NT2/D1 (cell line): ENCODE data around the gene DLK1.

Experiments
- DNase-seq: peaks from one replicate; pipeline ENCODE4 v3.0.0-alpha.2; 2011; ENCODE audit warnings: low read depth, low spot score
- H3K27me3 ChIP-seq: 2 replicates; pipeline ENCODE4 v1.6.0; 2011; ENCODE audit warnings: mild to moderate bottlenecking; ENCODE audit not compliant: insufficient read length, insufficient read depth
- H3K36me3 ChIP-seq: 2 replicates; pipeline ENCODE4 v1.6.1; 2011; ENCODE audit warnings: mild to moderate bottlenecking, low read length, mixed read lengths; ENCODE audit not compliant: insufficient read depth, insufficient read length
- H3K4me1 ChIP-seq: 2 replicates; pipeline ENCODE4 v1.5.1; 2011; ENCODE audit not compliant: insufficient read depth, insufficient read length
- H3K4me3 ChIP-seq: 2 replicates; pipeline ENCODE4 v1.5.1; 2011; ENCODE audit warnings: low read depth; ENCODE audit not compliant: insufficient read length
- H3K9ac ChIP-seq: 2 replicates; pipeline ENCODE4 v1.6.0; 2011; ENCODE audit warnings: low read depth; ENCODE audit not compliant: insufficient read length
- H3K9me3 ChIP-seq: 2 replicates; pipeline ENCODE4 v1.5.1; 2011; ENCODE audit warnings: mild to moderate bottlenecking, low read length; ENCODE audit not compliant: insufficient read depth
- SUZ12 ChIP-seq: IDR thresholded peaks from 2 replicates; pipeline ENCODE4 v1.6.1; 2011; ENCODE audit not compliant: insufficient read length, insufficient read depth; ENCODE audit errors: extremely low read depth
- YY1 ChIP-seq: IDR thresholded peaks from 2 replicates; pipeline ENCODE4 v1.6.1; 2011; ENCODE audit not compliant: insufficient read length, insufficient read depth
- ZNF274 ChIP-seq: IDR thresholded peaks from 2 replicates; pipeline ENCODE4 v1.6.1; 2011; ENCODE audit warnings: mild to moderate bottlenecking, low read depth, low read length

Gene DLK1

GRCh38 chr14:100724536-100724935, 2.2 kb upstream of the DLK1 start:
- Histone ChIP-seq H3K4me3 (no peak overlapping the region), H3K4me1 (peaks cover 15% of the 10 kb centered on the region), H3K27me3 (peaks cover 34% of the 10 kb centered on the region), H3K9me3 (no peaks in the 10 kb centered on the region), H3K36me3 (no peaks in the 10 kb centered on the region), H3K9ac (no peak overlapping the region)
- no peak for TF ChIP-seq SUZ12
- no peak for TF ChIP-seq ZNF274
- TF ChIP-seq YY1 = no peak
- no peak for DNase-seq

- H3K4me3 ChIP-seq = no peak overlapping the region
- no peak for TF ChIP-seq ZNF274
- TF ChIP-seq YY1 = no peak
- TF ChIP-seq SUZ12 = no peak
- no peak for DNase-seq
- no peaks in the 10 kb centered on the region for H3K9me3 ChIP-seq
- no peak overlapping the region for H3K9ac ChIP-seq
- no peaks in the 10 kb centered on the region for H3K36me3 ChIP-seq
- H3K4me1 ChIP-seq = peaks cover 20% of the 10 kb centered on the region
- H3K27me3 ChIP-seq = peaks cover 34% of the 10 kb centered on the region
Measured at GRCh38 chr14:100725587-100726387, 905 bp upstream of the DLK1 start.

GRCh38 chr14:100727086-100727872, 587 bp downstream of the DLK1 start:
- peaks cover 32% of the 10 kb centered on the region for H3K27me3 ChIP-seq
- DNase-seq = no peak
- H3K4me1 ChIP-seq = peaks cover 26% of the 10 kb centered on the region
- peak overlapping the region; percentile 46 for H3K4me3 ChIP-seq
- H3K9ac ChIP-seq = peak overlapping the region; percentile 68
- no peak for TF ChIP-seq SUZ12
- H3K9me3 ChIP-seq = no peaks in the 10 kb centered on the region
- H3K36me3 ChIP-seq = no peaks in the 10 kb centered on the region

- peaks cover 32% of the 10 kb centered on the region for H3K27me3 ChIP-seq
- H3K4me3 ChIP-seq = no peak overlapping the region
- no peak for TF ChIP-seq SUZ12
- no peak for TF ChIP-seq ZNF274
- TF ChIP-seq YY1 = no peak
- H3K4me1 ChIP-seq = peaks cover 26% of the 10 kb centered on the region
- no peaks in the 10 kb centered on the region for H3K36me3 ChIP-seq
- no peaks in the 10 kb centered on the region for H3K9me3 ChIP-seq
- H3K9ac ChIP-seq = no peak overlapping the region
- no peak for DNase-seq
Measured at GRCh38 chr14:100727873-100728240, 1.2 kb downstream of the DLK1 start.

- Histone ChIP-seq H3K27me3 (peaks cover 32% of the 10 kb centered on the region), H3K4me1 (peaks cover 24% of the 10 kb centered on the region), H3K9me3 (no peaks in the 10 kb centered on the region), H3K4me3 (no peak overlapping the region), H3K9ac (no peak overlapping the region), H3K36me3 (no peaks in the 10 kb centered on the region)
- TF ChIP-seq SUZ12 = no peak
- no peak for TF ChIP-seq YY1
- no peak for TF ChIP-seq ZNF274
- no peak for DNase-seq
Measured at GRCh38 chr14:100728962-100729361, 2.3 kb downstream of the DLK1 start.

- Histone ChIP-seq H3K4me1 (peaks cover 18% of the 10 kb centered on the region), H3K4me3 (no peak overlapping the region), H3K27me3 (peaks cover 30% of the 10 kb centered on the region), H3K9me3 (no peaks in the 10 kb centered on the region), H3K36me3 (no peaks in the 10 kb centered on the region), H3K9ac (no peak overlapping the region)
- no peak for TF ChIP-seq YY1
- TF ChIP-seq ZNF274 = no peak
- TF ChIP-seq SUZ12 = no peak
- no peak for DNase-seq
Measured at GRCh38 chr14:100729982-100730381, 3.3 kb downstream of the DLK1 start.

- no peaks in the 10 kb centered on the region for H3K36me3 ChIP-seq
- H3K4me1 ChIP-seq = peaks cover 18% of the 10 kb centered on the region
- H3K9me3 ChIP-seq = no peaks in the 10 kb centered on the region
- H3K27me3 ChIP-seq = peaks cover 25% of the 10 kb centered on the region
- TF ChIP-seq SUZ12 (no peak), YY1 (no peak), ZNF274 (no peak)
- no peak overlapping the region for H3K9ac ChIP-seq
- H3K4me3 ChIP-seq = no peak overlapping the region
- DNase-seq = no peak
Measured at GRCh38 chr14:100730581-100730980, 3.9 kb downstream of the DLK1 start.
